ENCODE data around the gene BAHD1.

GRCh38 chr15:40499931-40500330, 59.2 kb downstream of the BAHD1 start:
- TF ChIP-seq CTCF (IDR thresholded peaks at IDR 0.05) (no peak), POLR2AphosphoS5 (IDR thresholded peaks at IDR 0.05) (no peak), POLR2A (IDR thresholded peaks at IDR 0.05) (no peak)

Measured in gastroesophageal sphincter (tissue), 3 donors.